HepG2 (cell line): ENCODE measurements around the gene POLG2. TPM values are rescaled to one million over a fixed set of nuclear protein-coding genes. Genes with fewer than 3 reads are reported as not detected.
A peak's percentile ranks its signal among the peaks of the same experiment; 100 is the strongest.

ENCODE experiments used
- ATAC-seq: fragments of 200-7000 bp; cut with Tn5 transposase; 3 replicates; pipeline ENCODE4 v1.9.1; 2020; ENCODE audit warnings: mild to moderate bottlenecking, moderate library complexity
- BruUV-seq: library from RNA; stranded (reverse); fragments of 400-500 nt; replicated peaks from 2 replicates; lab custom pipeline; 2021; lab: Mats Ljungman, UMichigan
- CTCF ChIA-PET: fragments of 300-600 bp; formaldehyde crosslinking; extraction: SDS; loops from one replicate; lab custom pipeline; 2021; ENCODE audit warnings: low total read pairs, inconsistent platforms, low intra/inter-chr PET ratio; lab: Yijun Ruan, JAX
- POLR2A ChIA-PET: fragments of 350-600 bp; sonication (Branson Sonifier 250); formaldehyde crosslinking; loops from one replicate; lab custom pipeline; 2020; ENCODE audit warnings: antibody characterized with exemption, inconsistent platforms; lab: Yijun Ruan, JAX
- DNase-seq: peaks from one replicate; pipeline ENCODE4 v3.0.0-alpha.2; 2015; ENCODE audit warnings: low spot score
- FAIRE-seq: peaks from 3 replicates; lab custom pipeline; 2011; peaks lifted over from hg19 to GRCh38; lab: Jason Lieb, UNC
- H2AFZ ChIP-seq: one replicate; pipeline ENCODE4 v1.6.1; 2011; ENCODE audit warnings: low read length, inconsistent platforms
- H3K27ac ChIP-seq: fragments of 300-600 bp; 3 replicates; pipeline ENCODE4 v1.8.0; 2011; ENCODE audit warnings: mixed run types, mild to moderate bottlenecking, mixed read lengths, low read length, inconsistent platforms; ENCODE audit not compliant: insufficient read depth; ENCODE audit errors: extremely low read length
- H3K27me3 ChIP-seq, 2 experiments: fragments of 200-600 bp in 1 of 2; 2 replicates in 1 of 2; 3 replicates in 1 of 2; pipeline versions ENCODE4 v1.6.0 to v1.8.0; 2011; ENCODE audit warnings: low read length in 2 of 2, mild to moderate bottlenecking in 2 of 2, moderate library complexity in 2 of 2, inconsistent platforms in 1 of 2; ENCODE audit not compliant: insufficient read depth in 2 of 2, control insufficient read depth in 1 of 2
- H3K36me3 ChIP-seq, 2 experiments: fragments of 200-600 bp in 1 of 2; replicated peaks in 1 of 2; 2 replicates in 1 of 2; 3 replicates in 1 of 2; pipeline versions ENCODE4 v1.5.1 to v1.8.0; 2011; ENCODE audit warnings: low read length in 2 of 2, inconsistent platforms in 1 of 2; ENCODE audit not compliant: insufficient read depth in 2 of 2, control insufficient read depth in 1 of 2
- H3K4me1 ChIP-seq: 2 replicates; pipeline ENCODE4 v1.5.1; 2012; ENCODE audit warnings: low read length, inconsistent platforms; ENCODE audit not compliant: insufficient read depth
- H3K4me2 ChIP-seq: 2 replicates; pipeline ENCODE4 v1.6.0; 2011; ENCODE audit warnings: low read depth, low read length, inconsistent platforms
- H3K4me3 ChIP-seq, 3 experiments: fragments of 200-600 bp in 1 of 3; sonication (generic), shearing (Covaris generic) in 1 of 3; replicated peaks in 1 of 3; 2 replicates each; pipeline ENCODE4 v1.5.1; 2011 to 2016; ENCODE audit warnings: low read length in 3 of 3, inconsistent platforms in 2 of 3, low read depth in 2 of 3, mild to moderate bottlenecking in 2 of 3, control low read depth in 1 of 3, mixed read lengths in 1 of 3; ENCODE audit not compliant: insufficient read depth in 1 of 3
- H3K79me2 ChIP-seq: one replicate; pipeline ENCODE4 v1.6.1; 2011; ENCODE audit warnings: low read length, inconsistent platforms; ENCODE audit not compliant: insufficient read depth
- H3K9ac ChIP-seq: 2 replicates; pipeline ENCODE4 v1.6.0; 2011; ENCODE audit warnings: mild to moderate bottlenecking, low read depth, low read length, inconsistent platforms; ENCODE audit not compliant: insufficient read depth
- H3K9me3 ChIP-seq: 2 replicates; pipeline ENCODE4 v1.5.1; 2012; ENCODE audit warnings: mild to moderate bottlenecking, low read length
- H4K20me1 ChIP-seq: 2 replicates; pipeline ENCODE4 v1.6.0; 2011; ENCODE audit warnings: inconsistent platforms, mild to moderate bottlenecking, low read length, moderate library complexity; ENCODE audit not compliant: insufficient read depth
- E2F5 ChIP-seq: sonication (generic); formaldehyde crosslinking; conservative IDR thresholded peaks from 2 replicates; pipeline ENCODE4 v1.4.0; 2020; ENCODE audit warnings: missing genetic modification reagents
- ELF3 ChIP-seq: IDR thresholded peaks from 2 replicates; pipeline ENCODE4 v1.6.1; 2016; ENCODE audit warnings: missing genetic modification reagents, missing compliant biosample characterization
- KDM2A ChIP-seq: sonication (generic); formaldehyde crosslinking; IDR thresholded peaks from 2 replicates; pipeline ENCODE4 v1.4.0; 2020; ENCODE audit warnings: low read depth, missing genetic modification reagents, borderline replicate concordance
- MAFK ChIP-seq, 2 experiments: IDR thresholded peaks in 1 of 2; conservative IDR thresholded peaks in 1 of 2; 2 replicates each; pipeline ENCODE4 v1.6.1; 2011; ENCODE audit warnings: improper control_type of control experiment in 2 of 2, low read length in 2 of 2
- NFE2L2 ChIP-seq: fragments of 150-350 bp; IDR thresholded peaks from 2 replicates; pipeline ENCODE4 v1.6.1; 2014; ENCODE audit warnings: low read length
- RFXANK ChIP-seq: IDR thresholded peaks from 2 replicates; pipeline ENCODE4 v1.6.1; 2016
- TIGD3 ChIP-seq: sonication (generic); formaldehyde crosslinking; IDR thresholded peaks from 2 replicates; pipeline ENCODE4 v1.5.1; 2020; ENCODE audit warnings: mild to moderate bottlenecking, missing genetic modification reagents, borderline replicate concordance
- ZFP91 ChIP-seq: sonication (generic); formaldehyde crosslinking; IDR thresholded peaks from 2 replicates; pipeline ENCODE4 v1.9.0; 2022; ENCODE audit warnings: missing genetic modification reagents, mild to moderate bottlenecking, borderline replicate concordance
- ZNF274 ChIP-seq: sonication (generic); formaldehyde crosslinking; IDR thresholded peaks from 2 replicates; pipeline ENCODE4 v1.5.1; 2020; ENCODE audit warnings: mild to moderate bottlenecking, missing genetic modification reagents
- ZNF572 ChIP-seq: sonication (generic); formaldehyde crosslinking; IDR thresholded peaks from 2 replicates; pipeline ENCODE4 v1.5.1; 2020; ENCODE audit warnings: mild to moderate bottlenecking, missing genetic modification reagents
- ZNF841 ChIP-seq: sonication (generic); formaldehyde crosslinking; IDR thresholded peaks from 2 replicates; pipeline ENCODE4 v1.8.1; 2023; ENCODE audit warnings: missing genetic modification reagents, borderline replicate concordance
- WGBS: methylation state at CpG from one replicate; pipeline ENCODE4 v1.1.6; 2017; ENCODE audit warnings: low lambda C conversion rate; 5-methylcytosine and 5-hydroxymethylcytosine counted together
- in situ Hi-C: cut with HindIII; loops from 2 replicates; pipeline ENCODE4 v1.10.0; 2017; ENCODE audit warnings: low pct_unique_long_range_greater_than_20kb; ENCODE audit not compliant: extremely low pct_ligation_motif_present
- intact Hi-C: fragments of 100-400 bp; cut with micrococcal nuclease; formaldehyde crosslinking; loops from one replicate; pipeline ENCODE4 v1.10.0; 2022; ENCODE audit not compliant: unreplicated experiment
- polyA plus RNA-seq, 8 experiments: library from polyadenylated mRNA; depleted of rRNA in 3 of 8; stranded (reverse) in 7 of 8; unstranded in 1 of 8; fragments of >200 nt; fragmentation: Illumina TruSeq in 4 of 8; extraction: Trizol in 4 of 8; gene quantifications; 2 replicates each; pipeline versions ENCODE4 v1.2.1 to v1.2.3, GENCODE V29; 2011 to 2016; ENCODE audit warnings: low read depth in 4 of 8, missing spikeins in 1 of 8, mixed read lengths in 1 of 8; ENCODE audit not compliant: insufficient read depth in 1 of 8
- total RNA-seq, 5 experiments: library from RNA; depleted of rRNA; stranded (reverse); fragments of >200 nt; fragmentation: Illumina TruSeq; extraction: Trizol; gene quantifications; 2 replicates each; pipeline ENCODE4 v1.2.3, GENCODE V29; 2016; ENCODE audit warnings: low read depth in 1 of 5

Gene POLG2
- total and polyA plus RNA-seq, 2 of the 13 experiments (the other 11 are each of a cell fraction or from before 2014, with no cell fraction given), result 21.1 to 25.5 TPM

- H3K4me2 ChIP-seq, result peak overlapping the region; percentile 63
- peaks cover 2 to 5% of the 10 kb centered on the region in 2 experiments; a peak in 2 of 5 replicates for H3K27me3 ChIP-seq
- FAIRE-seq (no peak), ATAC-seq (peak; percentile 79), DNase-seq (no peak)
- no peaks in the 10 kb centered on the region for H4K20me1 ChIP-seq
- BruUV-seq, result no TSS peak
- peaks cover 24% of the 10 kb centered on the region for H3K9me3 ChIP-seq
- TF ChIP-seq KDM2A (CRISPR knock-in tag) (0 out of 2 replicates have a peak, but pooled peaks have one; percentile 10), ZNF572 (CRISPR knock-in tag) (no peak), ELF3 (CRISPR knock-in tag) (0 out of 2 replicates have a peak, but pooled peaks have one; percentile 5)
- CTCF ChIA-PET, result no interaction called here
- H3K9ac ChIP-seq, result no peak overlapping the region
- 0% methylated on average over 3 of the region's 3 CpGs for WGBS
- H3K27ac ChIP-seq, result no peak overlapping the region
- H2AFZ ChIP-seq, result no peak overlapping the region
- H3K36me3 ChIP-seq, result no peaks in the 10 kb centered on the region
- no peak overlapping the region for H3K4me3 ChIP-seq
- intact Hi-C loops, result no loop called here
- in situ Hi-C loops, result no loop called here
- H3K79me2 ChIP-seq, result no peaks in the 10 kb centered on the region
- POLR2A ChIA-PET, result interaction anchor here (1.0 kb wide), 2 partner anchors 63 to 64 kb away, joined by 3 to 5 read pairs; partner anchors contain the start of genes CEP95 and DDX5
- peaks cover 20% of the 10 kb centered on the region for H3K4me1 ChIP-seq
Measured at GRCh38 chr17:64442541-64442971, 54.3 kb downstream of the POLG2 start.

GRCh38 chr17:64441772-64442540, 54.9 kb downstream of the POLG2 start:
- no peaks in the 10 kb centered on the region for H3K36me3 ChIP-seq
- ATAC-seq, result peak; percentile 82
- H3K27me3 ChIP-seq, result 0 out of 5 replicates have a peak, but pooled peaks cover 0 to 3% of the 10 kb centered on the region in 2 experiments
- H3K9me3 ChIP-seq, result peaks cover 30% of the 10 kb centered on the region
- intact Hi-C loops (no loop called here), in situ Hi-C loops (no loop called here)
- peak overlapping the region in 1 of 3 experiments; percentile 35; a peak in 2 of 6 replicates for H3K4me3 ChIP-seq
- peak overlapping the region; percentile 63 for H3K4me2 ChIP-seq
- H2AFZ ChIP-seq, result no peak overlapping the region
- no peaks in the 10 kb centered on the region for H3K79me2 ChIP-seq
- WGBS, result 3% methylated on average over 10 of the region's 10 CpGs
- no peak for FAIRE-seq
- BruUV-seq, result no TSS peak
- H3K27ac ChIP-seq, result no peak overlapping the region
- peaks cover 20% of the 10 kb centered on the region for H3K4me1 ChIP-seq
- H3K9ac ChIP-seq, result peak overlapping the region; percentile 5; the same call in 1 of the 2 replicates
- ChIA-PET POLR2A (interaction anchor here (1.0 kb wide), 2 partner anchors 63 to 64 kb away, joined by 3 to 5 read pairs; partner anchors contain the start of genes CEP95 and DDX5), CTCF (no interaction called here)
- DNase-seq, result peak; percentile 47
- H4K20me1 ChIP-seq, result no peaks in the 10 kb centered on the region
- TF ChIP-seq TIGD3 (no peak), E2F5 (CRISPR knock-in tag) (no peak), NFE2L2 (no peak), MAFK (conservative IDR thresholded peaks at IDR 0.05 in 1 of 2, IDR thresholded peaks at IDR 0.05 in 1 of 2; ENCODE audit: low read length in 2 of 2) (peak in 1 of 2 experiments; percentile 1; a peak in 1 of 4 replicates), ZFP91 (no peak), ZNF841 (CRISPR knock-in tag) (no peak), RFXANK (CRISPR knock-in tag) (no peak), ZNF274 (CRISPR knock-in tag) (0 out of 2 replicates have a peak, but pooled peaks have one; percentile 32)
